ENCODE data around the gene GAB2. TPM values are rescaled to one million over a fixed set of nuclear protein-coding genes. Genes with fewer than 3 reads are reported as not detected.
A peak's percentile ranks its signal among the peaks of the same experiment; 100 is the strongest.

GAB2 gene
- total and polyA plus RNA-seq, 10 of the 15 experiments (the other 5 are each of a cell fraction or from before 2014, with no cell fraction given) = 0.69 to 12.6 (median 3.8) TPM

DNA sequence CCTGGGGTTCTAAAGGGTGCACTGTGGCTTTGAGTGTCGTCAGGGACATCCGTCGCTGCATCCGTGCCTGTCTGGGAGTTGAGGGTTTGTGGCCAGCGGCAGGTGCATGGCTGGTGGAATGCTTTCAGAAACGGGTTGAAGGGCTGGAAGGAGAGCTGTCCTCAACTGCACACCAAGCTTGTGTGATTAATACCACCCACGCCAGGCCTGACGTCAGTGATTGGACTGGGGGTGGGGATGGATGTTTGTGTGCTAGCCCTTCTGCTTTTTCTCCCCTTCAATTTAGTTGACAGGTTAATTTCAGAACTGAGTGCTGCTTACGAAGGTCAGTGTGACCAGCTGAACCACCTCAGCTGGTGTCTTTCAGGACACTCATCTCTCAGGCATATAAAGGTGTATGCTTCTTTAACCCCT, 3.2 kb upstream of the GAB2 start:
- Histone ChIP-seq H3K27me3 (replicated peaks in 1 of 2; ENCODE audit: control insufficient read depth in 2 of 2, insufficient read depth in 2 of 2, low read length in 1 of 2) (no peaks in the 10 kb centered on the region), H3K4me1 (ENCODE audit: control insufficient read depth, insufficient read depth, low read length) (peaks cover 37% of the 10 kb centered on the region), H3K36me3 (ENCODE audit: control insufficient read depth in 2 of 2, insufficient read depth in 2 of 2, low read length in 1 of 2) (no peaks in the 10 kb centered on the region), H3K27ac (ENCODE audit: control insufficient read depth, insufficient read depth) (no peak overlapping the region), H3K4me2 (ENCODE audit: control insufficient read depth, insufficient read depth) (peak overlapping the region; percentile 89), H4K20me1 (ENCODE audit: control insufficient read depth, insufficient read depth) (no peaks in the 10 kb centered on the region), H3K9me3 (replicated peaks; ENCODE audit: control insufficient read depth, insufficient read depth, low read length) (no peaks in the 10 kb centered on the region), H2AFZ (ENCODE audit: control insufficient read depth, low read depth, low read length) (peak overlapping the region; percentile 67), H3K79me2 (ENCODE audit: control insufficient read depth, insufficient read depth, low read length) (no peaks in the 10 kb centered on the region), H3K4me3 (peak overlapping the region; percentile 29; the same call in 1 of the 2 replicates), H3K9ac (ENCODE audit: control insufficient read depth, insufficient read depth, low read length) (no peak overlapping the region)
- BruUV-seq (replicated peaks) = no TSS peak
- no peak for DNase-seq (ENCODE audit: low read depth, low spot score)
- in situ Hi-C loops (cut with MboI) (no loop called here), intact Hi-C loops (cut with micrococcal nuclease; ENCODE audit: unreplicated experiment) (loop anchor here (1.0 to 10.0 kb wide), 2 partner anchors 44 to 346 kb away; partner anchors contain the start of gene NDUFC2)
- ChIA-PET POLR2A (no interaction called here), RAD21 (ENCODE audit: unreplicated experiment) (interaction anchor here (0.8 to 2.4 kb wide), 4 partner anchors 8 to 192 kb away, joined by 3 to 14 read pairs (median 4); no protein-coding TSS in a partner anchor), SMC1A (ENCODE audit: uncharacterized antibody, unreplicated experiment) (interaction anchor here (0.8 to 7.1 kb wide), 8 partner anchors 9 to 193 kb away, joined by 3 to 87 read pairs (median 4); no protein-coding TSS in a partner anchor), CTCF (interaction anchor here (0.5 to 11.9 kb wide), 14 partner anchors 9 to 297 kb away, joined by 3 to 280 read pairs (median 4); no protein-coding TSS in a partner anchor)
- FAIRE-seq = no peak
- WGBS (ENCODE audit: insufficient coverage, insufficient replicate concordance, low lambda C conversion rate, missing lambda C conversion rate) = 3% methylated on average over 9 of the region's 9 CpGs
- ATAC-seq = peak; percentile 58
- no peak for TF ChIP-seq TCF3 (IDR thresholded peaks at IDR 0.05; ENCODE audit: borderline replicate concordance, insufficient read depth, low read depth, low read length)
- TF ChIP-seq NFXL1 (IDR thresholded peaks at IDR 0.05; ENCODE audit: borderline replicate concordance) = no peak
- TF ChIP-seq BCL11A (IDR thresholded peaks at IDR 0.05; ENCODE audit: low read depth, low read length) = peak; percentile 72; the same call in 1 of the 2 replicates
- TF ChIP-seq, protein P1, sequence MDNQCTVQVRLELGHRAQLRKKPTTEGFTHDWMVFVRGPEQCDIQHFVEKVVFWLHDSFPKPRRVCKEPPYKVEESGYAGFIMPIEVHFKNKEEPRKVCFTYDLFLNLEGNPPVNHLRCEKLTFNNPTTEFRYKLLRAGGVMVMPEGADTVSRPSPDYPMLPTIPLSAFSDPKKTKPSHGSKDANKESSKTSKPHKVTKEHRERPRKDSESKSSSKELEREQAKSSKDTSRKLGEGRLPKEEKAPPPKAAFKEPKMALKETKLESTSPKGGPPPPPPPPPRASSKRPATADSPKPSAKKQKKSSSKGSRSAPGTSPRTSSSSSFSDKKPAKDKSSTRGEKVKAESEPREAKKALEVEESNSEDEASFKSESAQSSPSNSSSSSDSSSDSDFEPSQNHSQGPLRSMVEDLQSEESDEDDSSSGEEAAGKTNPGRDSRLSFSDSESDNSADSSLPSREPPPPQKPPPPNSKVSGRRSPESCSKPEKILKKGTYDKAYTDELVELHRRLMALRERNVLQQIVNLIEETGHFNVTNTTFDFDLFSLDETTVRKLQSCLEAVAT (IDR thresholded peaks at IDR 0.05) = no peak
- TF ChIP-seq SP1 (IDR thresholded peaks at IDR 0.05; ENCODE audit: low read depth, low read length) = no peak
- no peak for TF ChIP-seq NBN (IDR thresholded peaks at IDR 0.05)
- TF ChIP-seq SUPT20H (IDR thresholded peaks at IDR 0.05; ENCODE audit: borderline replicate concordance, control insufficient read depth, low read depth, low read length) = no peak
- TF ChIP-seq, protein P2, sequence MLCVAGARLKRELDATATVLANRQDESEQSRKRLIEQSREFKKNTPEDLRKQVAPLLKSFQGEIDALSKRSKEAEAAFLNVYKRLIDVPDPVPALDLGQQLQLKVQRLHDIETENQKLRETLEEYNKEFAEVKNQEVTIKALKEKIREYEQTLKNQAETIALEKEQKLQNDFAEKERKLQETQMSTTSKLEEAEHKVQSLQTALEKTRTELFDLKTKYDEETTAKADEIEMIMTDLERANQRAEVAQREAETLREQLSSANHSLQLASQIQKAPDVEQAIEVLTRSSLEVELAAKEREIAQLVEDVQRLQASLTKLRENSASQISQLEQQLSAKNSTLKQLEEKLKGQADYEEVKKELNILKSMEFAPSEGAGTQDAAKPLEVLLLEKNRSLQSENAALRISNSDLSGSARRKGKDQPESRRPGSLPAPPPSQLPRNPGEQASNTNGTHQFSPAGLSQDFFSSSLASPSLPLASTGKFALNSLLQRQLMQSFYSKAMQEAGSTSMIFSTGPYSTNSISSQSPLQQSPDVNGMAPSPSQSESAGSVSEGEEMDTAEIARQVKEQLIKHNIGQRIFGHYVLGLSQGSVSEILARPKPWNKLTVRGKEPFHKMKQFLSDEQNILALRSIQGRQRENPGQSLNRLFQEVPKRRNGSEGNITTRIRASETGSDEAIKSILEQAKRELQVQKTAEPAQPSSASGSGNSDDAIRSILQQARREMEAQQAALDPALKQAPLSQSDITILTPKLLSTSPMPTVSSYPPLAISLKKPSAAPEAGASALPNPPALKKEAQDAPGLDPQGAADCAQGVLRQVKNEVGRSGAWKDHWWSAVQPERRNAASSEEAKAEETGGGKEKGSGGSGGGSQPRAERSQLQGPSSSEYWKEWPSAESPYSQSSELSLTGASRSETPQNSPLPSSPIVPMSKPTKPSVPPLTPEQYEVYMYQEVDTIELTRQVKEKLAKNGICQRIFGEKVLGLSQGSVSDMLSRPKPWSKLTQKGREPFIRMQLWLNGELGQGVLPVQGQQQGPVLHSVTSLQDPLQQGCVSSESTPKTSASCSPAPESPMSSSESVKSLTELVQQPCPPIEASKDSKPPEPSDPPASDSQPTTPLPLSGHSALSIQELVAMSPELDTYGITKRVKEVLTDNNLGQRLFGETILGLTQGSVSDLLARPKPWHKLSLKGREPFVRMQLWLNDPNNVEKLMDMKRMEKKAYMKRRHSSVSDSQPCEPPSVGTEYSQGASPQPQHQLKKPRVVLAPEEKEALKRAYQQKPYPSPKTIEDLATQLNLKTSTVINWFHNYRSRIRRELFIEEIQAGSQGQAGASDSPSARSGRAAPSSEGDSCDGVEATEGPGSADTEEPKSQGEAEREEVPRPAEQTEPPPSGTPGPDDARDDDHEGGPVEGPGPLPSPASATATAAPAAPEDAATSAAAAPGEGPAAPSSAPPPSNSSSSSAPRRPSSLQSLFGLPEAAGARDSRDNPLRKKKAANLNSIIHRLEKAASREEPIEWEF (IDR thresholded peaks at IDR 0.05; ENCODE audit: insufficient replicate concordance, low read depth, low read length) = no peak
- TF ChIP-seq, protein P3, sequence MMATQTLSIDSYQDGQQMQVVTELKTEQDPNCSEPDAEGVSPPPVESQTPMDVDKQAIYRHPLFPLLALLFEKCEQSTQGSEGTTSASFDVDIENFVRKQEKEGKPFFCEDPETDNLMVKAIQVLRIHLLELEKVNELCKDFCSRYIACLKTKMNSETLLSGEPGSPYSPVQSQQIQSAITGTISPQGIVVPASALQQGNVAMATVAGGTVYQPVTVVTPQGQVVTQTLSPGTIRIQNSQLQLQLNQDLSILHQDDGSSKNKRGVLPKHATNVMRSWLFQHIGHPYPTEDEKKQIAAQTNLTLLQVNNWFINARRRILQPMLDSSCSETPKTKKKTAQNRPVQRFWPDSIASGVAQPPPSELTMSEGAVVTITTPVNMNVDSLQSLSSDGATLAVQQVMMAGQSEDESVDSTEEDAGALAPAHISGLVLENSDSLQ (IDR thresholded peaks at IDR 0.05) = no peak; the same call in 1 of the 2 replicates
- TF ChIP-seq POLR2AphosphoS5 (IDR thresholded peaks at IDR 0.05; ENCODE audit: low read length) = no peak
- TF ChIP-seq EGR1 (IDR thresholded peaks at IDR 0.05; ENCODE audit: borderline replicate concordance in 1 of 2, low read depth in 2 of 2, low read length in 2 of 2) = peak; percentile 21 to 96
- TF ChIP-seq GATAD2B (conservative IDR thresholded peaks at IDR 0.05; ENCODE audit: low read depth) = no peak
- peak; percentile 70 for TF ChIP-seq SPI1 (IDR thresholded peaks at IDR 0.05; ENCODE audit: borderline replicate concordance, insufficient read depth, low read depth, low read length)
- no peak for TF ChIP-seq CBX3 (IDR thresholded peaks at IDR 0.05; ENCODE audit: borderline replicate concordance, low read depth)
- TF ChIP-seq TARDBP (IDR thresholded peaks at IDR 0.05; ENCODE audit: borderline replicate concordance) = no peak
- TF ChIP-seq, protein P4, sequence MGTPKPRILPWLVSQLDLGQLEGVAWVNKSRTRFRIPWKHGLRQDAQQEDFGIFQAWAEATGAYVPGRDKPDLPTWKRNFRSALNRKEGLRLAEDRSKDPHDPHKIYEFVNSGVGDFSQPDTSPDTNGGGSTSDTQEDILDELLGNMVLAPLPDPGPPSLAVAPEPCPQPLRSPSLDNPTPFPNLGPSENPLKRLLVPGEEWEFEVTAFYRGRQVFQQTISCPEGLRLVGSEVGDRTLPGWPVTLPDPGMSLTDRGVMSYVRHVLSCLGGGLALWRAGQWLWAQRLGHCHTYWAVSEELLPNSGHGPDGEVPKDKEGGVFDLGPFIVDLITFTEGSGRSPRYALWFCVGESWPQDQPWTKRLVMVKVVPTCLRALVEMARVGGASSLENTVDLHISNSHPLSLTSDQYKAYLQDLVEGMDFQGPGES (IDR thresholded peaks at IDR 0.05) = no peak
